GM21619 (cell line): ENCODE measurements around the gene CLNK.

ENCODE experiments used
- ATAC-seq: cut with Tn5 transposase; IDR thresholded peaks from one replicate; pipeline ENCODE4 v1.9.1; 2021; ENCODE audit not compliant: unreplicated experiment

The CLNK gene

DNA sequence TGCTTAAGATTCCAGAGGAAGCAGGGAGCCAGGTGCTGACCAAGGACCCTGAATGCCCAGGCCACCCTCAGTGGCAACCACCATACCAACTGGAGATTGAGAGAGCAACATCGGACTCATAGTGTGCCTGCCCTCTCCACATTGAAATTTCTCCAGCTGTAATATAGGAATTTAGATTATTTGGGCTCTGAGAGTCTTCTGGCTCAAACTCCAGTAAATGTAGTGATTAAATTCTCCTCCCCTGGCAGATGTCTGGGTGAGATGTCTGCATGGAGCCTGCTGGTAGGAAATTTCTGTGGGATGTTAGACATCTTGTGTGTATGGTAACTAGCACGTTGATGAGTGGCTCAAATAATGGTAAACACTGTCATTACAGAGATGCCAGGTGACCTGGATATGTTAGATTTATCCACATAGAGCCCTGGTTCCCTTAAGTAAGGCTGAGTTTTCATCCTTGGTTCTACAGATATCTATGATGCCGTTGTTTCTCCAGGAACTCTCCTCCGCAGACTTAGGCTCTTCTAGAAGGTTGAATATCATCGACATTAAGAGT lies 70.6 kb downstream of the CLNK start:
- no peak for ATAC-seq

DNA sequence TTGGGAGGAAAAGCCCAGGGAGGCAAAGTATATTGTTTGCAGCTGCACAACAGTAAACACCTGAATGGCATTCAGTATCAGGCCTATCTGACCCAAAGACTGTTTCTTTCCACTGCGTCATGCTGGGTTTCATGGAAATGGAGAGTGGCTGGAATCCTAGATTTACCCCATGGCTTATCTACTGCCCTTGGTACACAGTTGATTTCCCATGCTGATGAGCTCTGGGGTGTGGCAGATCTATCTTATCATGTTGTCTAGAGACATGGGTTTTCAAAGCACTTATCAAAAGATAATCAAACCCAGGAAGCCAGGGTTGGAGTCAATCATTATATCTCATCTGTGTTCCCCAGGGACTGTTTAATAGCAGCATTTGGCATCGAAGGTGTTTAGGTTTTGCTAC lies 72.1 kb downstream of the CLNK start:
- ATAC-seq = no peak

DNA sequence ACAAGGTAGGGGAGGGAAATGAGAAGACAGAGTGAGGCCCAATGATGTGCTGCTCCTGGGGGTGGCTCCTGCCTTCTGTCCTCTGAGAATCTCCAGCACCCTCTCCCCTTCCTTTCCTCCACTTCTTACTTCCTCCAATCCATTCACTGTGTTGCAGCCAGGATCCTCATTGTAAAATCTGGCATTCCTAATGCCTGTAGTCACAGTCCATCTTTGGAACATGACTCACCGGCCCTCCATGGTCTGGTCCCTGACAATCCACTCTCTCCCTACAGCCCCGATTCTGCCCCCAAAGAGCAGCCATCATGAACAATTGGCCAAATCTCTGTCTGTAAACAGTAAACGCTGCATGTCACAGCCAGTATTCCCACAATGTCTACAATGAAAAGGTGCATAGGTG lies 72.9 kb downstream of the CLNK start:
- no peak for ATAC-seq

DNA sequence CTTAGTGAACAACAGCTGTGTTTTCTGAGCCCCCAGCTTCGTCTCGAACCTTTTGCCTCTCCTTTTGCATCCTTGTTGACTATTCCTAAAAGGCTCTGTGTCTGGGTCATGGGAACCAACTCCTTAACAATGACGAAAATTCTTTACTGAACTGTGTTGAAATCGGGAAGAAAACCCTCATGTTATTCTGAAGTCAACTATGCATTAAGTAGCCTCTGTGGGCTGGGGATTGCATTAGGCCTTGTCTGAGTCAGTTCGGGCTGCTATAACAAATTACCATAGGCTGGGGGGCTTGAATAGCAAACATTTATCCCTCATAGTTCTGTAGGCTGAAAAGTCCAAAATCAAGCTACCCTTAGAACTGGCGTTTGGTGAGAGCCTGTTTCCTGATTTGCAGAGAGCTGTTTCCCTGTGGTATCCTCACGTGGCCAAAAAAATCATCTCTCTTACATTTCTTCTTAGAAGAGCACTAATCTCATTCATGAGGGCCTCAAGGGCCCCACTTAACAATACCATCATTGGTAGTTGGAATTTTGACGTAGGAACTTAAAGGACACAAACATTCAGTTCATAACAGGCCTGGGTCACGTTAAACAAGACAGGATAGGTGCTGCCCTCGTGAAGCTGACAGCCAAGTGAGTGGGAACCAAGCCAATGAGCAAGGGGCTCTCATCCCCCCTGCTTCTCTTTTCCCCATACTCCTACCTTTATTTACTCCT lies 75.9 kb downstream of the CLNK start:
- ATAC-seq = no peak

DNA sequence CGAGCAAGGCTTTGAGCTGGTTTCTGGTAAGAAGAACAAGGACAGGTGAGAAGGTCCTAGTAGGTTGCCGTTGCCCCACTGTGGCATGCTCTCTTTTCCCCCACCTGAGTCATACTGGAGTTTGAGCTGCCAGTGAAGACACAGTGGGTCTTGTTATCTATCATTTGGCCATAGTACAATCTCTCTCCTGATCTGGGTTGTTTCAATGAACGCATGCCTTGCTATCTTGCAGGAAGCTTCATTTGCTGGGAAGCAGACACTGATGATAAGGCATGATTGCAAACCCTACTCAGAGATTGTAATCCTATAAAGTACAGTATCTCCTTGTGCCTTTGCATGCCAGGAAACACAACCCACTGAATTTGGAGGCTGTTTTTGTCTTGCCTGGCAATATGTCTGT lies 77.4 kb downstream of the CLNK start:
- no peak for ATAC-seq

DNA sequence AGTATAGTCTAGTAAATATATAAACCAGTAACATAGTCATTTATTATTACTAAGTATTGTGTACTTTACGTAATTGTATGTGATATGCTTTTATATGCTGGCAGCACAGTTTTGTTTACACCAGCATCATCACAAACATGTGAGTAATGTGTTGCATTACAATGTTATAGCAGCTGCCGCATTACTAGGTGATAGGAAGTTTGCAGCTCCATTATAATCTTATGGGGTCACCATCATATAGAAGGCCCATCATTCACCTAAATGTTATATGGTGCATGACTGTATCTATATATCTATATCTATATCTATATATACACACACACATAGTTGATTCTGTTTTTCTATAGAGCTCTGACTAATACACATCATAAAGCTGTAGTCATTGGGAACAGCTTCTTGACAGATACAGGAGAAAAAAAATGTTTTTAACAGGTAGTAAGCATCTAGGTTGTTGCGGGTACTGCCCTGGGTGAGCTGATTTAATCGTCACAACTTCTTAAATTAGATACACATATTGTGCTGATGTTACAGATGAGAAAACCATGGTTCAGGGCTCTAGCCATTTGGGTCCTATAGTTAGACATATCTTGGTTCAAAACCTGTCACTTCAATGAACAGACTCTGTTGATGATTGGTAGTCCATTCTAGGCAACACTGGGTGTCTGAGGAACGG lies 77.9 kb downstream of the CLNK start:
- ATAC-seq = no peak

DNA sequence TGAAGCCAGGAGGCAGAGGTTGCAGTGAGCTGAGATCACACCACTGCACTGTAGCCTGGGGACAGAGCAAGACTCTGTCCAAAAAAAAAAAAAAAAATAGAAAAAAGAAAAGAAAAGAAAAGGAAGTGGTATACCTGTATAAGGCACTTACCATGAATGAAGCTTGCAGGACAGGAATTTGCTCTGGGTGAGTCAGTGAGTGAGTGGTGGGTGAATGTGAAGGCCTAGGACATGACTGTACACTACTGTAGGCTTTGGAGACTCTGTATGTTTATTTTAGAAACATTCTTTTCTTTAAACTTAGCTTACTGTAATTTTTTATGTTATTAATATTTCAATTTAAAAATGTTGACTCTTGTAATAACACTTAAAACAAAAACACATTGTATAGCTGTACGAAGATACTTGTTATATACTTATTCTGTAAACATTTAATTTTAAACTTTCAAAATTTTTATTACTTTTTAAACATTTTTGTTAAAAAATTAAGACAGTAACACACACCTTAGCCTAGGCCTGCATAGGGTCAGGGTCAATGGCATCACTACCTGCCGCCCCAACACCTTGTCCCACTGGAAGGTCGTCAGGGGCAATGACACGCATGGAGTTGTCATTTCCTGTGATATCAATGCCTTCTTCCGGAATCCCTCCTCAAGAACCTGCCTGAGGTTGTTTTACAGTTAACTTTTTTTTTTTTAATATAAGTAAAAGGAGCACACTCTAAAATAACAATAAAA lies 78.7 kb downstream of the CLNK start:
- ATAC-seq = no peak

DNA sequence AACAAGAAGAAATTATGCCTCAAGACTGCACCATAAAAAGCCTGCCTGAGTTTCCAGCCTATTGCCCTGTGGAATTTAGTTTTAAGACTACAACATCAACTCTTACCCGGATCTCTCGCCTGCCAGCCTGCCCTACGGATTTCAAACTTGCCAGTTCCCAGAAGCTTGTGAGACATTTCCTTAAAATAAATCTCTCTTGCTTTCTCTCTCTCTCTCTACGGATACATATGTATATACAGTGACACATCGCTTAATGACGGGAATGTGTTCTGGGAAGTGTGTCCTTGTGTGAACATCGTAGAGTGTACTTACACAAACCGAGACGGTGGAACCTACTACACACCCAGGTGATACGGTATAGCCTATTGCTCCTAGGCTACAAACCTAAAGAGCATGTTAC lies 79.5 kb downstream of the CLNK start:
- no peak for ATAC-seq

DNA sequence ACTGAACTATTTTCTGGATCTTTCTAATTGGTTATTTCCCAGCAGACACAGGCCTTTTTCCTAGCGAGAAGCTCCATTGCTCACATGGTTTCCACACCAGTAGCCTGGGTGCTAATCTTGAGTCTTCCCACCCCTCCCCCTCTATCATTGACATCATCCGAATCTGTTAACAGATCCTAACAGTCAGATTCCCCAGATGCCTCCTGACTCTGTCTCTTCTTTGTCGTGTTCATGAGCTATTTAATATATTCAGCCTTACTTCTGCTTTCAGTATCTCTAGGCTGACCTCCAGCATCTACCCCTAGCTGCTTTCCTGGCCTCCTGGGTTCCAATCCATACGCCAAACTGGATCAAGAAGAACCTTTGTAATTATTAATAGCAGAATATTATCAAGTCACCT lies 85.0 kb downstream of the CLNK start:
- no peak for ATAC-seq

DNA sequence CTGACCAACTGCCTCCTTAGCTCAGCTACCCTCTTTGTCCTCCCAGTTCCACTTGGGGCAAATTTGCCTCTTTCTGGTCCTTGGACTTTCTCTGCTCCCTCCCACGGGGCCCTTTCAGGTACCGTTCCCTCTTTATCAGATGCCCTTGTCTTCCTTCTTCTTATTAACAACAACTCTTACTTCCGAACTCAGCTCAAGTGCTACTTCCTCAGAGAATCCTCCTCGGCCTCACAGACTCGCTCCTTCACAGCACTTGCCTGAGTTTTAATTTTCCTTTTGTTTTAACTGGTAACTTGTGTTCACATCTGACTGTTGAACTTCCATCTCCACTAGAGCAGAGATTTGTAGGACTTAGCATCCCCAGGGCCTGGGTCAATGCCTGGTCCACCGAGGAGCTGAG lies 85.7 kb downstream of the CLNK start:
- ATAC-seq = no peak

DNA sequence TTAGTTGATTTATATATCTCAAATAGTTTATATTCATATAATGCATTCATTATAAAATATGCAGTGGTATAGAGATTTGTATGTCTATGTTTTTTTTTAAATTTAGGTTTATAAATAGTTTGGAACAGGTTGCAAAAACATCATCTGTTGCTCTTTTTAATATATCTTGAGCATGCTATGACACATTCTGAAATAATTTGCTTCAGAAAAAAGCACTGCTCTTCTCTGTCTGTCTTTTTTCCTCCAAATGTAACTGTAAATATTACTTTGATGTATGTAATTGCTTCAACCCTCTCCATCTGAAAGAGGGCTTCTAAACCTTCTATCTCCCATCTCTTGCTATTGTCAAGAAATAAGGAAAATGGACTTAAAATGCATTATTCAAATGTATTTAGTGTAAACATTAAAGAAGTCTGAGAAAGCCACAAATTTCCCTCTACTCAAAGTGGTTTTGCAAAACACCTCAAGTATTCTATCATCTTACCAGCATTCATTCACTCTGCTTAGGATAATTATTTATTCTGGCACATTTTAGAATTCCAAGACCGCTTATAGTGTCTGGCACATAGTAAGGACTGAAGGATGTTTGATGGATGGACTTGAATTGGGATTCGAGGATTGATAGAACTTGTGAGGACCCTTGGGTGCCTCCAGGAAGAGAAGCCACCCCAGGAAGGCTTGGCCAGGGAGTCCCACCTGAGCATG lies 87.8 kb downstream of the CLNK start:
- no peak for ATAC-seq

DNA sequence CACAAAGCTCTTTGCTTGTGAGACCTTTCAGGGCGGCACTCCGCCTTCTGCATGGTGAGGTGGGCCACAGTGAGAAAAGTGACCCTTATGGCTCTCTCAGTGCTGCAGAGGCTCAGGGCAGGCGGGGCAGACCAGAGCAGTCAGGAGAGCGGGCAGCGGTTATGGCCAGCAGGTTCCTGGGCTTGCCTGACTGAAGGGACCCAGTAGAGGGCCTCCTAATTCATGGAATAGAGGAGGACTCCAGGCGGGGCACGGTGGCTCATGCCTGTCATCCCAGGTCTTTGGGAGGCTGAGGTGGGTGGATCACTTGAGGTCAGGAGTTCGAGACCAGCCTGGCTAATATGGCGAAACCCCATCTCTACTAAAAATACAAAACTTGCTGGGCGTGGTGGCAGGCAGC lies 91.4 kb downstream of the CLNK start:
- ATAC-seq = no peak

DNA sequence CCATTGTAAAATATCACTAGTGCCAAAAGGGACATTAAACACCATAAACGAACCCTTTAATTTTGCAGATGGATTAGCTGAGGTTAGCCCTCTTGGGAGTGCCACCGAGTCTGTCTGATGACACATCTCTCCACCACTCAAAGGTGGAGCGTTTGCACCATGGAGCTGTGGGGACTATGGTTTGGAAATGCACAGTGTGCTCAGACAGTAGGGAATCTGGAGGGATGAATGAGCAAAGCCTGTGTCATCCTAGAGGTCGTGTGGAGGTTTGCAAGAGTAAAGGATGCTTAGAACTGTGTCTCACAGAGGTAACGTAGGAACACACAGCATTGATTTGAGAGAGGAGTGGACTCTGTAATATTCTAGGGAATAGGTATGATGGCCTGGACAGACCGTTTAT lies 93.7 kb downstream of the CLNK start:
- ATAC-seq = no peak

DNA sequence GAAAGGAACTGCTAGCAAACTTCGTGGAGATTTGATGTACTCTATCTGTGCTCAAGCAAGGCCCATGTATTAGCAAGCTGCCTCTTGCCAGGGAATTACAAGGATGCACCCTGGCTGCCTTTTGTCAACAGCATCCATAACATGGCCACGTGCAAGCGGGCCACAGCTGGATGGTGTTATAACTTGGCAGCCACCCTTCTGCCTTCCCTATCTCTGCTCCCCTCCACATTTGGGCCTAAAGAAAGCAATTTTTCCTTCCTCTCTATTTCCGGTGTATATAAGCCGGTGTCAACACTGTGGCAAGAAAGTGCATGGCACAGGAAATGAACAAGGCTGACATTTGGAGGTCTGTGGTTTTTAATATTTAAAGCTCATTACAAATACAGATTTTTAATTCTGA lies 94.8 kb downstream of the CLNK start:
- no peak for ATAC-seq

DNA sequence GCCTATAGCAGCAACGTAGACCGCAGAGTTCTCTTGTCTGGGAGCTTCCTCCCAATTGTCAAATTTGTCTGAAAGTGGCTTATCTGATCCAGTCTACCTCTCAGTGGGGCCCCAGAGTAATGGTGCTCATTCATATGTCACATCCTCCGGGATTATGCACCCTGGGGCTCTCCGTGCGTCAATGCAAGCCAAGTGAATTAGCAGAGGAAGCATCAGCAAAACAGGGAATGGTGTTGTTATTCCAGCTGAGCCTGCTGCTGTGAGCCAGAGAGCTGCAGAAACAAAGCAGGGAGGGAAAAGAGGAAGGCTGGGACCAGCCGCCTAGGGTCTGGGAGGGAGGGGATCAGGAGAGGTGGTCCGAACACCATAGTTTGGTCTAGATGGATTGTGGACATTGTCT lies 95.2 kb downstream of the CLNK start:
- no peak for ATAC-seq

DNA sequence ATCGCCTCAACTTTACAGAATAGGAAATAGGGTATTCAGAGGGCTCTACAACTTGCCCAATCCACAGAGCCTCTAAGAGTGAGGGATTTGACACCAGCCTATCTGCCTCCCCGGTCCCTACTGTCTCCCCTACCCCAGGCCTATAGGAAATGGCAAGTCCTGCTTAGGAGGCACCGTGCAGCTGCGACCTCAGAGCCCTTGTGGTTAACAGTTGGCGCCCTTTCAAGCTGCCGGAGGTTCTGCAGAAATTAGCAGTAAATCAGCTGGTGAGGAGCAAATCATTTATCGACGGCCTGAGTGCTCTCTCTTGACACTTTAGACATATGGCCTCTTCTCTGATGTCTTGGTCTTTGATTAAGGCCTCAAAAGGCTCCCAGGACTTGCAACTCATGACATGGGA lies 96.9 kb downstream of the CLNK start:
- no peak for ATAC-seq

DNA sequence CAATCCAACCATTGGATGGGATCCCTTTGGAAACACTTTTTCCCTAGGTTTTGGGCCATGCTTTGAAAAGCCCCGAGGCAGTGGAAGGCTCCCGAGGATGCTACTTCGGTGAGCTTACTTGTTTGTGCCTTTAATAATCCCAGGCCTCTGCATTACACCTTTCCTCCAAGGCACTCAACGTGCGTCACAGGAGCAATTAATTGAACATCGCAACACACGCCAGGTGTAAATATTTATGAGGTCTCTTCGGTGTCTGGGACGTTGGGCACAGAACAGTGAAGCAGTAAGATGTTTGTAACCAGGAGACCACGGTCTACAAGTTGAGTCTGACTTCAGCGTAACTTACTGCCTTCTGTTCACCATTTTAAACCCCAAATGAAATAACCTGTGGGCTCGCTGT lies 97.3 kb downstream of the CLNK start:
- ATAC-seq = no peak

DNA sequence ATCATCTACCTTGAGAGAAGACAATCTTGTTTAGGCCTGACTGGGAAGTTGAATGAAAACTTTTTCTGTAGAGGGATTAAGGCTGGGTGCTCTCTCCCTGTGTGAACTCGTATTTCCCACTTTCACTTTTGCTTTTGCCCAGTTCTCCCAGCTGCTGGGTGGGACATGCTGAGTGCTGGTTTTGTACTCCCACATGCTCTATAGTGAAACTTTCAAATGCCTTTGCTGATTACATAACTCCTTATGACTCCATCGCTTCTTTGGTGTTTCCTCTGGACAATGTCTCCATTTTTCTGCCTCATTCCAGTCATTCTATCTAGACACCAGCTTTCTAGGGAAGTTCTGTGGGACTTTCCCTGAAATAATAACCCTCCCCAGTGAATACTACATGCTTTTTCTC lies 100.5 kb downstream of the CLNK start:
- peak; percentile 58 for ATAC-seq

DNA sequence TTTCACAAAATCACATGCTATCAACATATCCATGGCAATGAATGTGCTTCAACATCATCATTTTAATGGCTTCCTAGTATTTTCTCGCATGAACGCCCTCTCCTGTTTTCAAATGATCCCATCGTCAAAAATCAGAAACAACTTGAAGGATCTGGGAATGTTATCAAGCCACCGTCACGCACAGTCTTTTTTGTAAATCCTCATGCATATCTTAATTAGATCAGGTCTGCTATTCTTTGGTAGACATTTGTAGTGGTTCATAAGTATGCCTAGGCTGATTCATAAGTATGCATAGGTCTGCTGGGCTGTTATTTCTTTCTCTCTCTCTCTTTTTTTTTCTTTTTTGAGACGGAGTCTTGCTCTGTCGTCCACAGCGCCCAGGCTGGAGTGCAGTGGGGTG lies 101.6 kb downstream of the CLNK start:
- no peak for ATAC-seq

DNA sequence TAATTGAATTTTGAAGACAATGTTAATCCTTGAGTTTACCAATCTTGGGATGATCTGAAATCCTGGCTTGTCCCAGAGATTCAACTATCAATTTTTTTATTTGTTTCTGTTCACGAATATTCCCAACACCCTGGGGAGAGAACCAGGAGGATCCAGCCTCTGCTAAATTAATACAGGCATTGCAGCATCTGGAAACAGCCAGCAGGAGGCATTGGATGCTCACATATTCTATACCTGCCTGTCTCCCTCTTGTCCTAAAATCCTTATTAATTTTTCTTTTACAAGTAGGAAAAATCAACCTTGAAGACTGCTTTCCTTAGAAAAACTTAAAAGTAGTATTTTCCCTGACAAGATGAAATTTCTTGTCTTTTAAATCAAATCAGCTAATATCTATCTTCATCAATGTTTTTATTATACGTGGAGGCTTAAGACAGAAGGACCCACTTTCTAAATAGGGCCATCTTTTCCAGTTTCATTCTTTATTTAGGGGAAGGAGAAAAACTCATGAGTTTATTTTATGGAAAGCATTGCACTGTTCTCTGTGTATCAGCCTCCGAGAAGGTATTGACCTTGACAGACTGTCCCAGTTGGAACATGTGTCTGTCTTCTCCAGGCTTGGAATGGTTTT lies 102.4 kb downstream of the CLNK start:
- no peak for ATAC-seq

DNA sequence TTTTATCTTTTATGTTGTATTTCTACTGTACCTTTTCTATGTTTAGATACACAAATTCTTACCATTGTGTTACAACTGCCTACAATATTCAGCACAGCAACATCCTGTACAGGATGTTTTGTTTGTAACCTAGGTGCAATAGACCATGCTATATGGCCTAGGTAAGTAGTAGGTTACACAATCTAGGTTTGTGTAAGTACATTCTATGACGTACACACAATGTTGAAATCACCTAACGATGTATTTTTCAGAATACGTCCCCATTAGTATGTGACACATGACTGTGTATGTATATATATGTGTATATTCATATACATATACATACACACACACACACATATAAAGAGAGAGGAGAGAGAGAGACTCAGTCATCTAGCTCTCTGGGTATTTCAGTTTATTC lies 103.5 kb downstream of the CLNK start:
- no peak for ATAC-seq
